Mesendoderm (in vitro differentiated cells): Measurements from ENCODE around the gene PRSS8.

ENCODE experiments used
- DNase-seq: peaks from one replicate; pipeline ENCODE4 v3.0.0; 2013
- H2AK5ac ChIP-seq: 2 replicates; pipeline ENCODE4 v1.6.1; 2013; ENCODE audit warnings: low read length, inconsistent platforms
- H2BK120ac ChIP-seq: 2 replicates; pipeline ENCODE4 v1.6.1; 2013; ENCODE audit warnings: low read depth, mild to moderate bottlenecking, low read length, moderate library complexity, mixed read lengths
- H2BK15ac ChIP-seq: replicated peaks from 2 replicates; pipeline ENCODE4 v1.6.1; 2013; ENCODE audit warnings: low read depth, mild to moderate bottlenecking, moderate library complexity
- H2BK5ac ChIP-seq: 2 replicates; pipeline ENCODE4 v1.6.1; 2013; ENCODE audit warnings: low read length, inconsistent platforms
- H3K18ac ChIP-seq: 2 replicates; pipeline ENCODE4 v1.6.1; 2013; ENCODE audit warnings: mild to moderate bottlenecking, low read length, mixed read lengths
- H3K23ac ChIP-seq: one replicate; pipeline ENCODE4 v1.6.1; 2013; ENCODE audit warnings: low read length
- H3K27ac ChIP-seq: 2 replicates; pipeline ENCODE4 v1.5.1; 2013; ENCODE audit warnings: low read depth, mild to moderate bottlenecking, inconsistent platforms, low read length, moderate library complexity
- H3K27me3 ChIP-seq: 2 replicates; pipeline ENCODE4 v1.6.1; 2013; ENCODE audit warnings: low read length, control low read depth, mild to moderate bottlenecking, inconsistent platforms; ENCODE audit not compliant: insufficient read depth, poor library complexity
- H3K36me3 ChIP-seq: 2 replicates; pipeline ENCODE4 v1.6.1; 2013; ENCODE audit warnings: low read length, inconsistent platforms; ENCODE audit not compliant: control insufficient read depth, insufficient read depth
- H3K4ac ChIP-seq: one replicate; pipeline ENCODE4 v1.6.1; 2013; ENCODE audit warnings: low read depth, mild to moderate bottlenecking, low read length, moderate library complexity
- H3K4me1 ChIP-seq: 2 replicates; pipeline ENCODE4 v1.6.1; 2013; ENCODE audit warnings: low read depth, low read length, inconsistent platforms; ENCODE audit not compliant: control insufficient read depth
- H3K4me2 ChIP-seq: 2 replicates; pipeline ENCODE4 v1.6.1; 2013; ENCODE audit warnings: low read length
- H3K4me3 ChIP-seq: 2 replicates; pipeline ENCODE4 v1.5.1; 2013; ENCODE audit warnings: mild to moderate bottlenecking, low read length
- H3K56ac ChIP-seq: one replicate; pipeline ENCODE4 v1.6.1; 2013; ENCODE audit warnings: low read length
- H3K79me1 ChIP-seq: 2 replicates; pipeline ENCODE4 v1.6.1; 2013; ENCODE audit warnings: low read length, inconsistent platforms
- H3K79me2 ChIP-seq: 2 replicates; pipeline ENCODE4 v1.6.1; 2013; ENCODE audit warnings: mild to moderate bottlenecking, low read length; ENCODE audit not compliant: control insufficient read depth, insufficient read depth
- H3K9ac ChIP-seq: 2 replicates; pipeline ENCODE4 v1.6.1; 2013; ENCODE audit warnings: low read length, inconsistent platforms
- H4K5ac ChIP-seq: one replicate; pipeline ENCODE4 v1.6.1; 2013; ENCODE audit warnings: low read length
- H4K8ac ChIP-seq: one replicate; pipeline ENCODE4 v1.6.1; 2013; ENCODE audit warnings: low read depth, mild to moderate bottlenecking, control low read depth, low read length, moderate library complexity
- WGBS: extraction: QIAGEN DNeasy Blood & Tissue Kit; methylation state at CpG from one replicate; pipeline ENCODE4 v1.1.7; 2013; ENCODE audit warnings: low lambda C conversion rate, missing lambda C conversion rate; ENCODE audit not compliant: insufficient coverage; ENCODE audit errors: extremely low coverage; 5-methylcytosine and 5-hydroxymethylcytosine counted together

Gene PRSS8

GRCh38 chr16:31132303-31132979, 3.1 kb downstream of the PRSS8 start:
- Histone ChIP-seq H3K27me3 (no peaks in the 10 kb centered on the region), H3K56ac (no peak overlapping the region)

GRCh38 chr16:31131841-31132271, 3.7 kb downstream of the PRSS8 start:
- Histone ChIP-seq H3K4me2 (no peak overlapping the region), H3K79me2 (peaks cover 17% of the 10 kb centered on the region), H3K18ac (no peak overlapping the region), H3K9ac (no peak overlapping the region), H2BK120ac (no peak overlapping the region), H4K8ac (no peak overlapping the region), H2BK5ac (no peak overlapping the region), H3K27me3 (no peaks in the 10 kb centered on the region), H4K5ac (no peak overlapping the region), H3K27ac (no peak overlapping the region), H3K23ac (no peak overlapping the region), H3K4me3 (no peak overlapping the region), H3K56ac (no peak overlapping the region), H3K36me3 (peaks cover 4% of the 10 kb centered on the region), H3K4me1 (peaks cover 3% of the 10 kb centered on the region), H2BK15ac (no peak overlapping the region), H3K4ac (no peak overlapping the region), H2AK5ac (no peak overlapping the region), H3K79me1 (peaks cover 16% of the 10 kb centered on the region)
- WGBS: no CpG with 5 or more reads among the region's 5 CpGs
- no peak for DNase-seq

More at GRCh38 chr16:31132303-31132979, 3.1 kb downstream of the PRSS8 start:
- no peak overlapping the region for H3K9ac ChIP-seq
- no peak overlapping the region for H4K8ac ChIP-seq
- peaks cover 17% of the 10 kb centered on the region for H3K79me2 ChIP-seq
- no peak overlapping the region for H4K5ac ChIP-seq
- H3K4ac ChIP-seq: no peak overlapping the region
- H3K4me1 ChIP-seq: peaks cover 3% of the 10 kb centered on the region
- H2BK15ac ChIP-seq: no peak overlapping the region
- no peak overlapping the region for H3K23ac ChIP-seq
- no peak overlapping the region for H3K4me3 ChIP-seq
- H3K4me2 ChIP-seq: no peak overlapping the region
- no peak overlapping the region for H2BK5ac ChIP-seq
- H3K36me3 ChIP-seq: peaks cover 4% of the 10 kb centered on the region
- H3K18ac ChIP-seq: no peak overlapping the region
- peaks cover 16% of the 10 kb centered on the region for H3K79me1 ChIP-seq
- no peak for DNase-seq
- H2BK120ac ChIP-seq: no peak overlapping the region
- no CpG with 5 or more reads among the region's 20 CpGs for WGBS
- H2AK5ac ChIP-seq: no peak overlapping the region
- no peak overlapping the region for H3K27ac ChIP-seq

GRCh38 chr16:31131416-31131815, 4.1 kb downstream of the PRSS8 start:
- WGBS: no CpG with 5 or more reads among the region's 11 CpGs
- peaks cover 16% of the 10 kb centered on the region for H3K79me1 ChIP-seq

GRCh38 chr16:31130899-31131298, 4.6 kb downstream of the PRSS8 start:
- Histone ChIP-seq H3K36me3 (peaks cover 4% of the 10 kb centered on the region), H3K79me1 (peaks cover 16% of the 10 kb centered on the region)
- WGBS: no CpG with 5 or more reads among the region's 6 CpGs

More at GRCh38 chr16:31131416-31131815, 4.1 kb downstream of the PRSS8 start:
- H3K27ac ChIP-seq: no peak overlapping the region
- H3K4me3 ChIP-seq: no peak overlapping the region
- H3K4ac ChIP-seq: no peak overlapping the region
- peak overlapping the region; percentile 15 for H3K9ac ChIP-seq
- no peak overlapping the region for H4K5ac ChIP-seq
- no peak overlapping the region for H3K4me2 ChIP-seq
- peak overlapping the region; percentile 5 for H3K56ac ChIP-seq
- no peak overlapping the region for H2BK5ac ChIP-seq
- no peak overlapping the region for H2BK15ac ChIP-seq
- H3K79me2 ChIP-seq: peaks cover 17% of the 10 kb centered on the region
- no peak overlapping the region for H2BK120ac ChIP-seq
- H3K23ac ChIP-seq: no peak overlapping the region
- H3K18ac ChIP-seq: no peak overlapping the region
- no peaks in the 10 kb centered on the region for H3K27me3 ChIP-seq
- no peak overlapping the region for H4K8ac ChIP-seq
- H3K36me3 ChIP-seq: peaks cover 4% of the 10 kb centered on the region
- no peak overlapping the region for H2AK5ac ChIP-seq
- DNase-seq: no peak
- peaks cover 3% of the 10 kb centered on the region for H3K4me1 ChIP-seq

GRCh38 chr16:31130336-31130891, 5.1 kb downstream of the PRSS8 start:
- Histone ChIP-seq H3K56ac (no peak overlapping the region), H2BK120ac (no peak overlapping the region), H2BK5ac (no peak overlapping the region), H3K4me2 (no peak overlapping the region), H2BK15ac (no peak overlapping the region), H3K79me2 (peaks cover 17% of the 10 kb centered on the region), H3K27me3 (no peaks in the 10 kb centered on the region), H3K36me3 (peaks cover 4% of the 10 kb centered on the region), H3K4me3 (no peak overlapping the region), H3K79me1 (peaks cover 14% of the 10 kb centered on the region), H3K23ac (no peak overlapping the region), H3K9ac (no peak overlapping the region), H2AK5ac (no peak overlapping the region), H4K5ac (no peak overlapping the region), H3K4ac (no peak overlapping the region), H3K27ac (no peak overlapping the region), H3K4me1 (no peaks in the 10 kb centered on the region), H4K8ac (no peak overlapping the region), H3K18ac (no peak overlapping the region)
- no peak for DNase-seq
- WGBS: no CpG with 5 or more reads among the region's 10 CpGs

More at GRCh38 chr16:31130899-31131298, 4.6 kb downstream of the PRSS8 start:
- H2BK15ac ChIP-seq: no peak overlapping the region
- no peak overlapping the region for H4K8ac ChIP-seq
- peaks cover 2% of the 10 kb centered on the region for H3K4me1 ChIP-seq
- no peak overlapping the region for H2AK5ac ChIP-seq
- H3K18ac ChIP-seq: no peak overlapping the region
- H2BK120ac ChIP-seq: no peak overlapping the region
- peak overlapping the region; percentile 5 for H3K56ac ChIP-seq
- H3K23ac ChIP-seq: no peak overlapping the region
- H3K27ac ChIP-seq: no peak overlapping the region
- no peak overlapping the region for H3K4me3 ChIP-seq
- H2BK5ac ChIP-seq: no peak overlapping the region
- DNase-seq: peak; percentile 83
- H3K4me2 ChIP-seq: no peak overlapping the region
- peaks cover 17% of the 10 kb centered on the region for H3K79me2 ChIP-seq
- no peak overlapping the region for H3K4ac ChIP-seq
- no peaks in the 10 kb centered on the region for H3K27me3 ChIP-seq
- peak overlapping the region; percentile 15 for H3K9ac ChIP-seq
- no peak overlapping the region for H4K5ac ChIP-seq
